Heart left ventricle (tissue), 13 donors: Measurements from ENCODE around the gene GRIA1.

ENCODE experiments used
- POLR2A ChIP-seq, 2 donors: fragments of 450-650 bp; IDR thresholded peaks; one replicate each; pipeline ENCODE4 v1.6.1; 2017; ENCODE audit warnings: antibody characterized with exemption in 2 of 2, mild to moderate bottlenecking in 2 of 2, moderate library complexity in 2 of 2
- TF ChIP-seq, protein P1 (sequence below), 12 donors: fragments of 200-600 bp; sonication (generic) in 4 of 12; IDR thresholded peaks; one replicate each; pipeline versions ENCODE4 v1.5.0 to v1.8.0; 2018 to 2022; ENCODE audit warnings: antibody characterized with exemption in 12 of 12, mild to moderate bottlenecking in 5 of 12
- donor health status: ischemic (EF 13 %, LVEDD 7.1; RV severe dilation, severe dysfunction).
- donor health status: DM: no; HTN: yes; CAD: no.
- donor health status: DM: no; HTN: no; CAD: no.
- donor health status: ischemic (EF 25% LVEDD 6.9; RV normal size, moderate dysfunction).
- donor health status: ischemic (EF 25% LVEDD 5.7; RV mildly dilated, moderate dysfunction).
- donor health status: ischemic (EF 35%, LVEDD 5.7; RV mildly dilated, moderate dysfunction).
- donor health status: nonischemic (EF 11% LVEDD 7.7; RV severe dilation, severe dysfunction).
- donor health status: DM: yes; HTN: yes; CAD: no.
- donor health status: PGD.
- donor health status: ischemic (EF 29% LVEDD 5.4; RV normal size, mild dysfunction).
- donor health status: nonischemic (EF 23%, LVEDD 6.1; RV moderate dilation, normal function).

- TF ChIP-seq, protein P1, sequence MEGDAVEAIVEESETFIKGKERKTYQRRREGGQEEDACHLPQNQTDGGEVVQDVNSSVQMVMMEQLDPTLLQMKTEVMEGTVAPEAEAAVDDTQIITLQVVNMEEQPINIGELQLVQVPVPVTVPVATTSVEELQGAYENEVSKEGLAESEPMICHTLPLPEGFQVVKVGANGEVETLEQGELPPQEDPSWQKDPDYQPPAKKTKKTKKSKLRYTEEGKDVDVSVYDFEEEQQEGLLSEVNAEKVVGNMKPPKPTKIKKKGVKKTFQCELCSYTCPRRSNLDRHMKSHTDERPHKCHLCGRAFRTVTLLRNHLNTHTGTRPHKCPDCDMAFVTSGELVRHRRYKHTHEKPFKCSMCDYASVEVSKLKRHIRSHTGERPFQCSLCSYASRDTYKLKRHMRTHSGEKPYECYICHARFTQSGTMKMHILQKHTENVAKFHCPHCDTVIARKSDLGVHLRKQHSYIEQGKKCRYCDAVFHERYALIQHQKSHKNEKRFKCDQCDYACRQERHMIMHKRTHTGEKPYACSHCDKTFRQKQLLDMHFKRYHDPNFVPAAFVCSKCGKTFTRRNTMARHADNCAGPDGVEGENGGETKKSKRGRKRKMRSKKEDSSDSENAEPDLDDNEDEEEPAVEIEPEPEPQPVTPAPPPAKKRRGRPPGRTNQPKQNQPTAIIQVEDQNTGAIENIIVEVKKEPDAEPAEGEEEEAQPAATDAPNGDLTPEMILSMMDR (IDR thresholded peaks at IDR 0.05), result no peak
- no peak for TF ChIP-seq POLR2A (IDR thresholded peaks at IDR 0.05)
These were observed 29.7 kb downstream of the GRIA1 start for GRCh38 chr5:153520137-153520536.
